ENCODE results near the gene PTP4A2. TPM values are rescaled to one million over a fixed set of nuclear protein-coding genes. Genes with fewer than 3 reads are reported as not detected.

The PTP4A2 gene
- total and polyA plus RNA-seq, 2 of the 8 experiments (the other 6 are each of a cell fraction or from before 2014, with no cell fraction given) = 87.4 to 214 TPM

- no peak overlapping the region for H4K5ac ChIP-seq (ENCODE audit: insufficient read length, low read depth, low read length)
- no peak for TF ChIP-seq ATF2 (IDR thresholded peaks at IDR 0.05; ENCODE audit: low read length)
- TF ChIP-seq CTCF (IDR thresholded peaks at IDR 0.05; ENCODE audit: control extremely low read depth in 1 of 3, insufficient read depth in 1 of 3, low read depth in 1 of 3, low read length in 3 of 3) = no peak
- no peak for TF ChIP-seq POLR2A (IDR thresholded peaks at IDR 0.05; ENCODE audit: control extremely low read depth in 1 of 2, low read depth in 2 of 2, low read length in 2 of 2)
- TF ChIP-seq JUND (IDR thresholded peaks at IDR 0.05; ENCODE audit: low read length) = no peak
- no peak for TF ChIP-seq GTF2F1 (IDR thresholded peaks at IDR 0.05; ENCODE audit: borderline replicate concordance, low read depth, low read length)
- no peak for TF ChIP-seq TEAD4 (IDR thresholded peaks at IDR 0.05; ENCODE audit: low read depth, low read length)
- TF ChIP-seq MAX (IDR thresholded peaks at IDR 0.05) = no peak
- TF ChIP-seq ZNF274 (IDR thresholded peaks at IDR 0.05; ENCODE audit: borderline replicate concordance, extremely low read depth, low read length) = no peak
- no peak for TF ChIP-seq SIN3A (conservative IDR thresholded peaks at IDR 0.05 in 1 of 2, IDR thresholded peaks at IDR 0.05 in 1 of 2; ENCODE audit: low read depth in 1 of 2, low read length in 2 of 2)
- no peak for TF ChIP-seq KDM4A (IDR thresholded peaks at IDR 0.05; ENCODE audit: low read depth, low read length, severe bottlenecking)
- POLR2A ChIA-PET (ENCODE audit: partially characterized antibody) = no interaction called here
- no peak overlapping the region for H2BK20ac ChIP-seq (ENCODE audit: low read length)
- H3K27ac ChIP-seq (ENCODE audit: low read depth, low read length) = no peak overlapping the region
- H2BK5ac ChIP-seq (ENCODE audit: low read depth, low read length) = no peak overlapping the region
- H2AFZ ChIP-seq (ENCODE audit: low read length) = no peak overlapping the region
- no peak overlapping the region for H3K4ac ChIP-seq (replicated peaks; ENCODE audit: insufficient read length, low read depth, low read length)
- no peaks in the 10 kb centered on the region for H3K79me1 ChIP-seq (ENCODE audit: low read depth, low read length)
- H3K14ac ChIP-seq (ENCODE audit: insufficient read length) = no peak overlapping the region
- no peaks in the 10 kb centered on the region for H3K4me1 ChIP-seq (replicated peaks in 1 of 4; ENCODE audit: control insufficient read depth in 3 of 4, insufficient read depth in 4 of 4, low read length in 3 of 4)
- H4K91ac ChIP-seq (replicated peaks; ENCODE audit: insufficient read length, low read length) = no peak overlapping the region
- H3K9me3 ChIP-seq (ENCODE audit: insufficient read depth in 2 of 2, low read depth in 1 of 2, low read length in 1 of 2) = no peaks in the 10 kb centered on the region
- H3K4me2 ChIP-seq (ENCODE audit: insufficient read depth in 1 of 2, low read depth in 2 of 2, low read length in 2 of 2) = no peak overlapping the region
- FAIRE-seq = no peak
- H2AK5ac ChIP-seq (ENCODE audit: low read depth, low read length) = no peak overlapping the region
- no peak overlapping the region for H4K8ac ChIP-seq (ENCODE audit: extremely low read depth, insufficient read depth, low read length)
- peaks cover 0 to 35% of the 10 kb centered on the region in 2 experiments; a peak in 2 of 4 replicates for H3K79me2 ChIP-seq (ENCODE audit: control insufficient read depth in 1 of 2, insufficient read depth in 2 of 2, low read length in 2 of 2)
- no peak overlapping the region for H2BK120ac ChIP-seq (replicated peaks; ENCODE audit: low read depth, low read length)
- CTCF ChIA-PET (ENCODE audit: partially characterized antibody) = interaction anchor here (1.1 to 3.3 kb wide), 2 partner anchors 42 to 49 kb away, joined by 3 to 17 read pairs; no protein-coding TSS in a partner anchor
- H3K4me3 ChIP-seq (ENCODE audit: extremely low read depth in 1 of 4, insufficient read depth in 2 of 4, low read depth in 3 of 4, low read length in 4 of 4) = no peak overlapping the region
- H3K56ac ChIP-seq (replicated peaks; ENCODE audit: insufficient read length, low read depth, low read length) = no peak overlapping the region
- H3K18ac ChIP-seq (ENCODE audit: extremely low read depth, low read length) = no peak overlapping the region
- no peaks in the 10 kb centered on the region for H4K20me1 ChIP-seq (replicated peaks in 1 of 2; ENCODE audit: control insufficient read depth in 1 of 2, insufficient read depth in 2 of 2, low read length in 2 of 2)
- H3K23ac ChIP-seq (ENCODE audit: insufficient read length) = no peak overlapping the region
- H3K27me3 ChIP-seq (replicated peaks in 1 of 4; ENCODE audit: control insufficient read depth in 3 of 4, extremely low read depth in 1 of 4, insufficient read depth in 3 of 4, low read length in 3 of 4) = no peaks in the 10 kb centered on the region
- H2BK12ac ChIP-seq (ENCODE audit: low read depth, low read length) = no peak overlapping the region
- WGBS, 2 experiments (ENCODE audit: extremely low coverage in 1 of 2, insufficient coverage in 1 of 2, insufficient read length in 1 of 2, insufficient replicate concordance in 2 of 2, low coverage in 1 of 2, low lambda C conversion rate in 2 of 2, missing lambda C conversion rate in 1 of 2) = 97% methylated on average over 3 of the region's 4 CpGs; no CpG with 5 or more reads in 1 of the 2 experiments
- no peaks in the 10 kb centered on the region for H3K23me2 ChIP-seq (ENCODE audit: low read depth, low read length)
- no peak for DNase-seq (ENCODE audit: low read depth in 1 of 2, low spot score in 2 of 2)
- H2BK15ac ChIP-seq (ENCODE audit: low read length) = no peak overlapping the region
- no peak overlapping the region for H3K9ac ChIP-seq (replicated peaks in 1 of 4; ENCODE audit: extremely low read depth in 1 of 4, low read depth in 3 of 4, low read length in 3 of 4)
- peaks cover 0 to 46% (median 13%) of the 10 kb centered on the region in 4 experiments; a peak in 5 of 8 replicates for H3K36me3 ChIP-seq (ENCODE audit: control insufficient read depth in 2 of 4, insufficient read depth in 4 of 4, low read length in 3 of 4)
These were observed 22.7 kb downstream of the PTP4A2 start for GRCh38 chr1:31915438-31915837.
